NCI-H2029 (cell line): ENCODE data around the gene ATP8B3.
A peak's percentile ranks its signal among the peaks of the same experiment; 100 is the strongest.

ENCODE experiments used
- DNase-seq: peaks from one replicate; lab custom pipeline; 2025; lab: John Stamatoyannopoulos, UW

Gene ATP8B3

GRCh38 chr19:1832046-1832663, 20.1 kb upstream of the ATP8B3 start:
- DNase-seq = no peak

- no peak for DNase-seq
These were observed 18.9 kb upstream of the ATP8B3 start for GRCh38 chr19:1830978-1831377.

- no peak for DNase-seq
These were observed 18.5 kb upstream of the ATP8B3 start for GRCh38 chr19:1830568-1830967.

GRCh38 chr19:1829958-1830357, 17.9 kb upstream of the ATP8B3 start:
- no peak for DNase-seq

GRCh38 chr19:1828279-1829238, 16.5 kb upstream of the ATP8B3 start:
- DNase-seq = no peak

- no peak for DNase-seq
These were observed 15.6 kb upstream of the ATP8B3 start for GRCh38 chr19:1827566-1828278.

- DNase-seq = no peak
These were observed 14.8 kb upstream of the ATP8B3 start for GRCh38 chr19:1826557-1827521.

GRCh38 chr19:1825909-1826556, 14.0 kb upstream of the ATP8B3 start:
- DNase-seq = peak; percentile 27

GRCh38 chr19:1824252-1824622, 12.2 kb upstream of the ATP8B3 start:
- no peak for DNase-seq

- no peak for DNase-seq
These were observed 11.6 kb upstream of the ATP8B3 start for GRCh38 chr19:1823539-1824251.

GRCh38 chr19:1823020-1823419, 10.9 kb upstream of the ATP8B3 start:
- no peak for DNase-seq

- no peak for DNase-seq
These were observed 10.1 kb upstream of the ATP8B3 start for GRCh38 chr19:1822210-1822609.

GRCh38 chr19:1819341-1820255, 7.5 kb upstream of the ATP8B3 start:
- no peak for DNase-seq

GRCh38 chr19:1818549-1819195, 6.6 kb upstream of the ATP8B3 start:
- no peak for DNase-seq

GRCh38 chr19:1817553-1818179, 5.6 kb upstream of the ATP8B3 start:
- DNase-seq = no peak

- no peak for DNase-seq
These were observed 4.6 kb upstream of the ATP8B3 start for GRCh38 chr19:1816530-1817298.
